ENCODE measurements around the gene CIROP.

The CIROP gene, protein sequence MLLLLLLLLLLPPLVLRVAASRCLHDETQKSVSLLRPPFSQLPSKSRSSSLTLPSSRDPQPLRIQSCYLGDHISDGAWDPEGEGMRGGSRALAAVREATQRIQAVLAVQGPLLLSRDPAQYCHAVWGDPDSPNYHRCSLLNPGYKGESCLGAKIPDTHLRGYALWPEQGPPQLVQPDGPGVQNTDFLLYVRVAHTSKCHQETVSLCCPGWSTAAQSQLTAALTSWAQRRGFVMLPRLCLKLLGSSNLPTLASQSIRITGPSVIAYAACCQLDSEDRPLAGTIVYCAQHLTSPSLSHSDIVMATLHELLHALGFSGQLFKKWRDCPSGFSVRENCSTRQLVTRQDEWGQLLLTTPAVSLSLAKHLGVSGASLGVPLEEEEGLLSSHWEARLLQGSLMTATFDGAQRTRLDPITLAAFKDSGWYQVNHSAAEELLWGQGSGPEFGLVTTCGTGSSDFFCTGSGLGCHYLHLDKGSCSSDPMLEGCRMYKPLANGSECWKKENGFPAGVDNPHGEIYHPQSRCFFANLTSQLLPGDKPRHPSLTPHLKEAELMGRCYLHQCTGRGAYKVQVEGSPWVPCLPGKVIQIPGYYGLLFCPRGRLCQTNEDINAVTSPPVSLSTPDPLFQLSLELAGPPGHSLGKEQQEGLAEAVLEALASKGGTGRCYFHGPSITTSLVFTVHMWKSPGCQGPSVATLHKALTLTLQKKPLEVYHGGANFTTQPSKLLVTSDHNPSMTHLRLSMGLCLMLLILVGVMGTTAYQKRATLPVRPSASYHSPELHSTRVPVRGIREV

DNA sequence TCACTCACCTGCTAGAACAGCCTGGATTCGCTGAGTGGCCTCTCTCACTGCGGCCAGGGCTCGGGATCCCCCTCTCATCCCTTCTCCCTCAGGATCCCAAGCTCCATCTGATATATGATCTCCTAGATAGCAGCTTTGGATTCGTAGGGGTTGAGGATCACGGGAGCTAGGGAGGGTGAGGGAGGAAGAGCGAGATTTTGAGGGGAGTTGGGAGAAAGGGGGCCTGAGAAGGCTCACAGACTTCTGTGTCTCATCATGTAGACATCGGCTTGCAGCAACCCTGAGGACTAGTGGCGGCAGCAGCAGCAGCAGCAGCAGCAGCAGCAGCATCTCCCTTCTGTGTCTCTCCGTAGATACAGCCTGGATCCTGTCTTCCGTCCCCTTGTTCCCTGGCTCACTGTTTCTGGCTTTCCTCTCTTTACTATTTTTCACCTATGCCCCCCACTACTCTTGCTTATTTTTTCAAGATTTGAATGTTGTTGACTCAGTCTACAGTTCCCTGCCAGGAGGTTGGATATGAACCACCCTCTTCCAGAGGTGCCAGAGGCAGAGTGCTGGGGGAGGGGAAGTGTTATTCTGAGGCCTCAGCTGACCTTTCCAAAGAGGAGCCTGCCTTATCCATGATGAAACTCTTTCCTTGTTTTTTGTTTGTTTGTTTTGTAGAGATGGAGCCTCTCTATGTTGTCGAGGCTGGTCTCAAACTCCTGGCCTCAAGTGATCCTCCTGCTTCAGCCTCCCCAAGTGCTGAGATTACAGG lies at the start of gene CIROP:
CIROP (minus strand) TSS at position 399 of the 757 bp plus-strand sequence; CDS start at position 330, 69 bp downstream.
- no peak for DNase-seq

DNA sequence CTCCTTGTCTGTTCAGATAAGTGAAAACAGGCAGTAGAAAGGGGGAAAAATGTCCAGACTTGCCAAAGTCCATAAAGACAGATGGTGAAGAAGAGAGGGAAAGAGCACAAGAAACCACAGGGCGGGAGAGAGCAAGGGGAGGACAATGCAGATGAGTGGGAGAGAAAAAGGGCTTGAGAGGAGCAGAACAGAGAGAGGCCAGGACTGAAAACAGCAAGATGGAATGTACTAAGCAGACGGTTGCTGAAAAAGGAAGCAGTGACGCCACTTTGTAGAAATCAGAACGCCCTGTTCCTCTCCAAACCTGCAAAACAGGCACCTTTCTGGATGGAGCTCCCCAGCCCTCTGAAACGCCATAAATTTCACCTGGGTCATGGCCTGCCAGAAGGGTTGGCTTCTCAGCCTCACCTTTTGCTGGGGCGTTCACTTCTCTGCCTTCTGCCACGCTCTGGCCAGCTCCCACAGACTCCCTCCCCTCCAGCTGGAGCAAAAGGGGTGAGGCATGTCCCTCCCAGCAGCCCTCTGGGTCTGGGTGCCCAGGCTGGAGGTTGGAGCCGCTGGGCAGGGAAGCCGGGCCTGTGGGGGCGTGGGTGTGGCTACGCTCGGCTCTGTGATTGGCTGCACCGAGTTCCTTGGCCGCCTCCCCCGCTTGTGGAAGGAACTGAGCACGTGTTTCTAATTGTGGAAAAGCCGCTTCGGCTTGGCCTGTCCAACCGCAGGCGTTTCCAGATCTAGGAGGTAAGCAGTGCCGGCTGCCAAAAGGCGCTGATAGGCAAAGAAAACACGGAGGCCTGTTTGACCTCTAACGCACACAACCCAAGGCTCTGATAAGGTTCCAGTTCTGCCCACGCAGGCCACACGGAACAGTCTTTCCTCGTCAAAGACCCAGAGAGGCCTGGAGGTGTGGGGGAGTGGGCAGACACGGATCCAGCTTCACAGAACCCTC lies 49.3 kb upstream of the CIROP start:
- DNase-seq, result peak; percentile 21

DNA sequence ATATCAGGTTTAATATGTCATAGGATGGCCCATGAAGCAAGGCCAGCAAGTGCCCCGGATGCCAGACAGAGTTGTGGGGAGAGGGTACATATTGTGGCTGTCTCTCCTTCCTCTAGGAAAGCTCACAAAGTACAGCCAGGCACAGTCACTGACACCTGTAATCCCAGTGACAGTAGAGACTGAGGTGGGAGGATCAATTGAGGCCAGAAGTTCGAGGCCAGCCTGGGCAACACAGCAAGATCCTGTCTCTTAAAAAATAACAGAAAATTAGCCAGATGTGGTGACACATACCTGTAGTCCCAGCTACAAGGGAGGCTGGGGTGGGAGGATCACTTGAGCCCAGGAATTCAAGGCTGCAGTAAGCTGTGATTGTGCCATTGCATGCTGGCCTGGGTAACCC lies 46.6 kb upstream of the CIROP start:
- no peak for DNase-seq

DNA sequence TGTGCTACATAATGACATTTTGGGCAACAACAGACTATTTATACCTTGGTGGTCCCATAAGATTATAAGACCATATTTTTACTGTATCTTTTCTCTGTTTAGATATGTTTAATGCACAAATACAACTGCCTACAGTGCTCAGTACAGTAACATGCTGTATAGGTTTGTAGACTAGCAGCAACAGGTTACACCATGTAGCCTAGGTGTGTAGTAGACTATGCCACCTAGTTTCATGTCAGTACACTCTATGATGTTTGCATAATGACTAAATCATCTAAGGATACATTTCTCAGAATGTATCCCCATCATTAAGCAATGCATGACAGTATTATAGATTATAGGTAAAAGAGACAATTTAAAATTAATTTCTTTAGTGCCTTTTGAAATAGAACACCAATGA lies 45.0 kb upstream of the CIROP start:
- DNase-seq, result no peak

DNA sequence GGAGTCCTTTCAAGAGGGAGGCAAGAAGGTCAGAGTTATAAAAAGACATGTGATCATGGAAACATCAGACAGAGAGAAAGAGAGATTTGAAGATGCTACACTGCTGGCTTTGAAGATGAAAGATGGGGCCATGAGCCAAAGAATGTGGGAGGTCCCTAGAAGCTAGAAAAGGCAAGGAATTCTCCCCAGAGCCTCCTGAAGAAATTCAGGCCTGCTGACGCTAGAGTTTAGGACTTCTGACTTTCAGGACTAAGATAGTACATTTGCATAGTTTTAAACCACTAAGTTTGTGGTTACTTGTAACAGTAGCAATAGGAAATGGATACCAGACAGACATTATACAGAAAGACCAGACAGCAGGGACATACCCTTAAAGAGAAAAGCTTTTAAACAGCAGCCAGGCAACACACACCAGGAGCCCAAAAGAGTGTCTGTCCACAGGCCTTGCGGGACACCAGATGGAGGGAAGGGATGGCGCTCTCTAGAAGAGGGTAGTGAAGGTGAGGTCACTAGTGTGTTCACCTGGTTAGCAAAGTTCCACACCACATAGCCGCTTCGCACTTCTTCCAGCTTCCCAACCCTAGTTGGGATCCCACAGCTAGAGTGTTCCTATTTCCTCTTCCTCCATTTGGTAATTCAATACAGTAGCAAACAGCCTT lies 43.9 kb upstream of the CIROP start:
- DNase-seq, result no peak

DNA sequence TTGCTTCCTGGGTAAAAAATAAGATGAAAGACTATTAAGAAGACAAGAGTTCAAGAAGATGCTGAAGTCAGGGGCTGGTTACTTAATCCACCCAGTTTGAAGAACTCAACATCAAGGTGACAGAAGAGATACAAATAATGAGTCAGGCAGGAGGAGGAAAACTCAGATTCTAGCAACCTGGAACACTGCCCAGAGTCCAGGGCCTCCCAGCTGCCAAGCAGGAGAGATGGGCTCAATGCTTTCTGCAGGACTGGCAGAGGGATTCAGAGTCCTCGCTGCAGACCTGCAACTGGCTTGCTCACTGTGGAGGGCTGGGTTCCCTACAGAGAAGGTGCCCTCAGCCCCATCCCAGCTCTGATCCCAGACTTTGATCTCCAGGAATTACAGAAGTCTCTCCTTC lies 42.9 kb upstream of the CIROP start:
- no peak for DNase-seq

DNA sequence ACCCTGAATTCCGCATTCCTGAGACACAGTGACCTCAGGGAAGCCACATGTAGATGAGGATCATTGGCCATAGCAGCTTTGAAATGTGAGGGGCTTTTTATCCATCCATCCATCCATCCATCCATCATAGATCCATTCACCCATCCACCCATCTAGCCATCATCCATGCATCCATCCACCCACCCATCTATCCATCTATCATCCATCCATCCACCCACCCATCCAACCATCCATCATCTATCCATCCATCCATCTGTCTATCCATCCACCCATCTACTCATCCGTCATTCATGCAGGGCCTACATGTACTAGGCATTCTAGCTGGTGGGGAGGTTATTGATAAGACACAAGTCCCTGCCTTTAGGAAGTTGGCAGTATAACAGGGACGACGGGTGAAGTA lies 42.2 kb upstream of the CIROP start:
- DNase-seq, result no peak

DNA sequence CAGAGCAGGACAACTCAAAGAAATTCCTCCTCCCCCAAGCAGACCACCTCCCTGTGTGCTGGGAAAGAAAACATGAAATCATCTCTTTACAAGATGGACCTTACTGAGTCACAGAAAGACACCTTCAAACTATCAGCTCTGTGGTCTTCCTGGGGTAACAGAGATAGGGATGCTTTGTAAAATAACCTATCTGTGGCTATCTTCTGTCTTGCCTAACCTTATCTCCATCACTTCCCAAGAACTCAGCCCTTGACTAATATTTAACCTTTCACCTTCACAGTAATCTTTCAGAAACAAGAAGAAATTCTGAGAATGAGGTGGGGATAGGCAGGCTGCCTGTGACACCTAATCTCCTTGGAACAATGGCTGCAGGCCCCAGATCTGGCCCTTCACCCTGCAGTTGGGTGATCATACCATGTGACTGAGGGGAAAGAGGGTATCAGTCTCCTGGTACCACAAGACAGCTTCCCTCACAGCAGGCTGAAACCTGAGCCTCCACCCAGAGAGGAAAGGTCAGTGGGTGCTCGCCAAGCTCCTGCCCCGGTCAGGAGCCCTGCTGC lies 41.6 kb upstream of the CIROP start:
- no peak for DNase-seq

DNA sequence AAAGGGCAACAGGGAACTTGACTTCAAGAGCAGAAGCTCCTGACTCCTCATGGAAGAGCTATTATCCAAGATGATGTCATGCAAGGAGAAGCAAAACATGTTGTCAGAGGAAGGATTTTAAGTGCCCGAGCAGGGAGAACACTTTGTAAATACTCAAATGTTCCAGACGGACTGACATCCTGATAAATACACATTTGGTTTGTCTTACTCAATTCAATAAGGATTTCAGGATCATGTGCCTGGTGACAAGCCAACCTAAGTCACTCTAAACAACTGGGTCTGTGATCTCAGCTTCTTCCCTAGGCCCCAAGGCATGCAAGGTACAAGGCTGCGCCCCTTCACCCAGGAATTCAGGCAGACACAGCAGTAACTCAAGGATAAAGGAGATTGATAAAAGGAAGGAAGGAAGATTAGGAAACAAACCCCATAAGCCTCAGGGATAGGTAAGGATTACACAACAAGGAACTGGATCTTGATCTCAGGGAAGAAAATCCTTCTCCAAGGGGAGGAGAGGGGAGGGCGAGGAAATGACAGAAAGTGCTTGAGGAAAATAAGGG lies 41.1 kb upstream of the CIROP start:
- DNase-seq, result no peak

DNA sequence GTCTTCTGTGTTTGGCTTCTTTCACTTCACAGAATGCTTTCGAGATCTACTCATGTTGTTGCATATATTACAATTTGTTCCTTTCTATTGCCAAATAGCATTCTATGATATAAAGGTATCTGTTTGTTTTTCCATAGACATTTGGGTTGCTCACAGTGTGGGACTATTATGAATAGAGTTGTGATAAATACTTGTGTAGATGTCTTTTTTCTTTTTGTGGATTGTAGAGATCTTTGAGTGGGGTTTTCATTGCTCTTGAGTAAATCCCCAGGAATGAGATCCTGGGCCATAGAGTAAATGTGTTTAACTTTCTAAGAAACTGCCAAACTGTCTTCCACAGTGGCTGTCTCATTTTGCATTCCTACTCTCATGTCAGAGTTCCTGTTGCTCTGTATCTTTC lies 39.1 kb upstream of the CIROP start:
- DNase-seq, result no peak

DNA sequence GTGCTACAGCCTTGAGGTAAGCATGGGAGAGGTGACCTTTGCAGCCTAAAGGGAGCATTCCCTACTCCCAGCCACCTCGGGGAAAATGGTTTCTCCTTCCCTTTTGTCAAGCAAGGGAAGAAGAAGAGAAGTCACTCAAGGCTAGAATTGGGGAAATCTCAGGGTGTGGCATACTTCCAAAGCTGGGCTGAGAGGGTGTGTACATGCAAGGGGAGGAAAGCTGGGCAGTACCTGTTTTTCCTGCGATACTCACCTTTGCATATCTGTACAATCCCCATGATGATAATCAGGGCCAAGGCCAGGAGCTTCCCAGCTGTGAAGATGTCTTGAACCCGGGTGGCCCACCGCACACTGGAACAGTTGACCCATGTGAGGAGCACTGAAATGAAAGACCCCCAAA lies 38.0 kb upstream of the CIROP start:
- no peak for DNase-seq

DNA sequence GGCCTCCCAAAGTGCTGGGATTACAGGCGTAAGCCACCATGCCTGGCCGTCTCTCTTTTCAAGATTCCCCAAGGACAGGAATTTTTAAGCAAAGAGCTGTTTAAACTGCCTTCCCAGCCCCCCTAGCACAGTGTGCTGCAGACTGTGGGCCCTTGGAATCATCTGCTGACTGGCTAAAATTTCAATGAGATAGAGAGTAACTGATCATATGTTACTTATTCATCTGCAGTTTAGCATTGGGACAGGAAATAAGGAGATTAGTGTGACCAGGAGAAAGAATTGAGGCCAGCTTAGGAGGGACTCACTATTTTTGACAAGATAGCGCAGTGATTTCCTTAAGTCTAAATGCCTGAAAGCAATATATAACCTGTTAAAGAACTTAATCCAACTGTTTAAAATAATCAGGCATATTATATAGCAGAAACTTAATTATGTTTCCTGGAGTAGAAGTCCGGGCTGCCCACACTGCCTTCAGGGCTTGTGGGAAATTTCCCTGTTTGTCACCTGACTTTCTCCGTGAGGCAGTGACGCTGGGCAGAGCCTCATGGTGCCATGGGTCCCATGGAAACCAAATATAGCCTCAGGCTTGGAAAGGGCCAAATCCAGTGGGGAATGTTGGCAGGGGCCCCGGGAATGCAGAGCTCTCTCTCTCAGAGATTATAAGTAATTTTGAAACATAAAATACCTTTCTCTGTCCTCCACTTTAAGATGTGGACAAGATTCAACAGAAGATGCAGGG lies 37.1 kb upstream of the CIROP start:
- DNase-seq, result no peak

DNA sequence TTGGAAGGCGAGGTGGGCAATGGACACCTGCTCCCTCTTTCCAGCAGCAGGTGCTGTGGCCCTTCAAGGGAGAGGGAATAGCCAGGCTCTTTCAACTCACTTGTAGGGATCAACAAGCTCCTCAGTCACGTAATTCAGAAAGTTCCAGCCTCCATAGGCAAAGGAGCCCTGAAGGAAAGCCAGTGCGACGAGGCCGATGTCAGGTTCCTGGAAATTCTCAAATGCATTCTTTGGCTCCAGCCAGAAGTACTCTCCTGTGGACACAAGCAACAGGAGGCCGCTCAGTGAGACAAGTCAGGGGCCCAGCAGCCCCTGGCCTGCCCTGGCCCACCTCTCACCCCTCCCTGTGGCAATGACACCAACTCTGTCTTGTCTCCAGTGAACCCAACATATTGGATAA lies 35.6 kb upstream of the CIROP start:
- DNase-seq, result no peak

DNA sequence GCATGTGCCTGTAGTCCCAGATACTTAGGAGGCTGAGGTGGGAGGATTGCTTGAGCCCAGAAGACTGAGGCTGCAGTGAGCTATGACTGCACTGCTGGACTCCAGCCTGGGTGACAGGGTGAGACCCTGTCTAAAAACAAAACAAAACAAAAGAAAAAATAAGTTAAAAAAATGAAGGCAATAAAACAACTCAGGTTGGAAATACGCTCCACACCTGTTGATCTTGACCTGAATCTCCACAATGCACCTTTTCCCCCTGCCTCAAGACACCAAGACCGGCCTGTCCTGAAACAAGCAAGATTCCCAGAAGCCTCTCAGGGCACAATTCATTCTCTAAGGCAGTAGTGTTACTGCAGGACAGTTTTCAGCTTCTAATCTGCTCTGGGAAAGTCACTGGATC lies 35.1 kb upstream of the CIROP start:
- DNase-seq, result no peak

DNA sequence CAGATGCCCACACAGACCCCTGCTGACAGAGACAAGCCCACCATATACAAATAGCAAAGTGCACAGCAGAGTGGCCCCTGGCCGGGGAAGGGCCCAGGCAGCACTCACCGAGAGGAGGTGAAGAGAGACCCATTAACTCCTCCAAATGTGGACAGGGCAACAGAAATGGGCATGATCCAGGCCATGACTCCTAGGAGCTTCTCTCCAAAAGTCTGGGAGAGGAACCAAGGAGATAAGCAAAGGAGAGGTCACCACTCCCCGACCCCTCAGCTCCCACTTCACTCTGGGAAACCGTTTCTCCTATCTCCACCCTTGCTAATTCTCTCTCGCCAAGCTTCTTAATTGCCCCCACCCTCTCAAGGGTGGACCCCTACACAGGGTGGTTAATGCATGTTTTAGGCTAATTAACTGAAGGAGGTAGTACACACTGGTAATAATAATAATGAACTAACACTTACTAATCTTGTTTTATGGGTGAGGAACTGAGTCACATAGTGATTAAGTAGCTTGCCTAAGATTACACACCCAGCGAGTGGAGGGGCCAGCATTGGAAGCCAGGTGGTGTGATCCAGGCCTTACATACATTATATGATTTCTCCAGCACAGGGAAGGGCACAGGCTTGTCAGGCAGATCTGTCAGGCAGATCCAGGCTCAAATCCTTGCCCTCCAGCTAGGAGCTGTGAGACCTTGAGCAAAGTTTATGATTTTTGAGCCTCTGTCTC lies 33.2 kb upstream of the CIROP start:
- no peak for DNase-seq

DNA sequence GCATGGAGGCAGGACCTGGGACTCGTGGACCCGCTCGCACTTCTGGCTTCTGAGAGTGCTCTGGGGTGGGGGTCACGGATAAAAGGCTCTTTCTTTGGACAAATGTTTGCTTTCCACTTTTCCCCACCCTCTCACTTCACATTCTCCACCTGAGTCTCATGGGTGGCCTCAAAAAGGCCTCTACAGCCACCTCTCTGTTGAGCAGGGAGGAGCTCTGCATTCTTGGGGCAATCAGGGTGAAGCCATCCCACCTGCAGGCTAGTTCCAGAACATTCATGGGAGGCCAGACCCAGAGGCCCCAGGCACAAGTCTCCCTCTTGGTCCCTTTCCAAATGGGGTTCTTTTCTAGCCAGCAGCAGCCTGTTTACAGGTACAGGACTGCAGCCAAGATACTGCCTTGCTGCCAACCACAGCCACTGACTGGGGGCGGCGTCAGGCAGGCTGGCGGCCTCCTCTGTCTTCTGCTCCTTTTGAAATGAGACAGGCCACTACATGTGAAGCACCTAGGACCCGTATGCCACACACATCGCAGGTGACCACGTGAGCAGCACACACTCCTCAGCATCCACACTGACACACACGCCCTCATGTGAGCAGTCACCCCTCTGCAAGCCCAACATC lies 32.5 kb upstream of the CIROP start:
- DNase-seq, result no peak

DNA sequence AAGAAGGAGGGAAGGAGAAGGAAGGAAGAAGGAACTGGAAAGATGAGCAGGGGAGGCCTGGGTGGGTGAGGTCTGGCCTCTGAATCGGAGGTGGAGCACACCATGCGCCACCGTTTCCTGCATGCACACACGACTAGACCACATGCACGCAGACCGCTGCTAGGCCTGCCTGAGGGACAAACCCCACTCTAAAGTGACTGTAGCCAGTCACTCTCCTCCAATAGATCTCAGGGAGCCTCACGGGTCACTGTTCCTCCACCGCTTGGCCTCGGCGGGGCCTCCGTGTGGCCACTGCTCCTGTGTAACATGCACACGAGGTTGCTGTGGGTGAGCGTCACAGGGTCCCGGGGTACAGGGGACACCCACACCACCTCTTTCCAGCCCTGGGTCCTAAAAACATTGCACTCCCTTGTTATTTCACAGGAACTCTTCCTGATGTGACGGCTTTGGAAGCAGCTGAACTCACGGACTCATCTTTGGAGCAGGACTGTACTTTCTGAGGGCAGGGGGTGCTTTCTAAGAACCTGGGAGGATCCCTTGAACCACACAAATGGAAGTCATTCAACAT lies 31.9 kb upstream of the CIROP start:
- DNase-seq, result no peak

DNA sequence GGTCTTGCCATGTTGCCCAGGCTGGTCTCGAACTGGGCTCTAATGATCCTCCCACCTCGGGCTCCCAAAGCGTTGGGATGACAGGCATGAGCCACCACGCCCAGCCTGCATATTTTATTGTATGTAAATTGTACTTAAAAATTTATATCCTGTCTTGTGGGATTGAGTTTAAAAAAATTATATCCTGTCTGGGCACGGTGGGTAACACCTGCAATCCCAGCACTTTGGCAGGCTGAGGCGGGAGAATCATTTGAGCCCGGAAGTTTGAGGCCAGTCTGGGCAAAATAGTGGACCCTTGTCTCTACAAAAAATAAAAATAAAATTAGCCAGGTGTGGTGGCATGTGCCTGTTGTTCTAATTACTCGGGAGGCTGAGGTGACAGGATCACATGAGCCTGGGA lies 28.2 kb upstream of the CIROP start:
- no peak for DNase-seq

DNA sequence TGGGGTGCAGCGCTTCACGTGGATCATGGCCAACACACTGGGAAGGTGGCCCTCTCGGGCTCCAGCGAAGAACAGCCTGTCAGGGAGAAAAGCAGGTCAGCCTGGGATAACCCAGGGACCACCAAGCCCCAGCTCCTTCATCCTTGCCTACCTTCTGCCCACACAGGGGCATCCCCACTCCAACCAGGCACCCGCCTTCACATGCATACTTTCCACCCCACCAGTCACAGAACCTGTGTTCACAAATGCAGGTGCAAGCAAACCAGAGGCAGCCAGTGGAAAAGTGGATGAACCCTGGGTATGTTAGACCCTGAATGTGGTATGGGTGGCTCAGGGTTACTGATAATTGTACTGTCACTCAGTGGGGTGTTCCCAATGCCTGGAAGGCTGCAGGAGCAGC lies 26.7 kb upstream of the CIROP start:
- DNase-seq, result no peak

Measured in activated naive CD4-positive, alpha-beta T cell treated with anti-CD3 and anti-CD28 coated beads, Interleukin-2, amount 50 U/mL, for 16 hours (primary cell).